OCI-LY7 (cell line): Measurements from ENCODE around the gene DGKB.

Experiments
- CTCF ChIP-seq: fragments of 200-600 bp; sonication (generic); conservative IDR thresholded peaks from 2 replicates; pipeline ENCODE4 v1.5.1; 2014; ENCODE audit warnings: mild to moderate bottlenecking, antibody characterized with exemption, low read length, moderate library complexity, mixed read lengths
- EZH2phosphoT487 ChIP-seq: fragments of 200-600 bp; sonication (generic); IDR thresholded peaks from 2 replicates; pipeline ENCODE4 v1.6.1; 2018; ENCODE audit warnings: low read depth, borderline replicate concordance, mild to moderate bottlenecking, mixed run types, antibody characterized with exemption, low read length, moderate library complexity, mixed read lengths

GRCh38 chr7:14332155-14332554 lies 570.4 kb downstream of the DGKB start:
- TF ChIP-seq CTCF = no peak
- TF ChIP-seq EZH2phosphoT487 = no peak
